ENCODE results near the gene PDE2A.

Gene PDE2A

GRCh38 chr11:72586321-72587090 lies 87.7 kb downstream of the PDE2A start:
- no peak for DNase-seq

GRCh38 chr11:72585762-72586311 lies 88.4 kb downstream of the PDE2A start:
- DNase-seq = peak in 3 of 4 experiments; percentile 29 to 62 (median 44)

- DNase-seq = no peak
These were observed 89.2 kb downstream of the PDE2A start for GRCh38 chr11:72584939-72585597.

- peak in 3 of 4 experiments; percentile 9 to 53 (median 33) for DNase-seq
These were observed 89.8 kb downstream of the PDE2A start for GRCh38 chr11:72584293-72584938.

GRCh38 chr11:72583616-72584292 lies 90.5 kb downstream of the PDE2A start:
- DNase-seq = no peak

GRCh38 chr11:72583177-72583553 lies 91.1 kb downstream of the PDE2A start:
- no peak for DNase-seq

- no peak for DNase-seq
These were observed 91.7 kb downstream of the PDE2A start for GRCh38 chr11:72582206-72583176.

- no peak for DNase-seq
These were observed 93.2 kb downstream of the PDE2A start for GRCh38 chr11:72581067-72581466.

GRCh38 chr11:72580642-72580950 lies 93.6 kb downstream of the PDE2A start:
- DNase-seq = no peak

- no peak for DNase-seq
These were observed 94.2 kb downstream of the PDE2A start for GRCh38 chr11:72579816-72580641.

- no peak for DNase-seq
These were observed 95.0 kb downstream of the PDE2A start for GRCh38 chr11:72578991-72579815.

- DNase-seq = no peak
These were observed 95.7 kb downstream of the PDE2A start for GRCh38 chr11:72578566-72578965.

GRCh38 chr11:72578051-72578450 lies 96.2 kb downstream of the PDE2A start:
- DNase-seq = no peak

GRCh38 chr11:72577271-72577721 lies 96.9 kb downstream of the PDE2A start:
- DNase-seq = no peak

GRCh38 chr11:72576661-72577060 lies 97.6 kb downstream of the PDE2A start:
- DNase-seq = no peak

GRCh38 chr11:72576243-72576595 lies 98.0 kb downstream of the PDE2A start:
- no peak for DNase-seq

GRCh38 chr11:72575533-72576242 lies 98.5 kb downstream of the PDE2A start:
- DNase-seq = no peak

GRCh38 chr11:72574548-72575460 lies 99.4 kb downstream of the PDE2A start:
- no peak for DNase-seq

All from activated naive CD4-positive, alpha-beta T cell (primary cell).